Left cardiac atrium (tissue), 4 donors: ENCODE measurements around the gene KCNQ5. TPM values are rescaled to one million over a fixed set of nuclear protein-coding genes. Genes with fewer than 3 reads are reported as not detected.
"Not testable (repeated sequence)": the region's sequence is repeated elsewhere in the genome, so short reads cannot be mapped to it uniquely, and the experiment has no call there.

ENCODE experiments used
- ATAC-seq, 2 donors: fragments of 200-7000 bp; cut with Tn5 transposase; one replicate each; pipeline ENCODE4 v1.9.1; 2020; ENCODE audit warnings: mild to moderate bottlenecking in 2 of 2, moderate library complexity in 2 of 2
- DNase-seq: peaks from one replicate; pipeline ENCODE4 v3.0.0-alpha.2; 2020
- intact Hi-C, 2 donors: fragments of 100-400 bp; cut with DNase I; formaldehyde crosslinking; loops; one replicate each; pipeline versions ENCODE4 v1.14.1 to v1.15.1; 2022 to 2023
- long read RNA-seq: library from polyadenylated mRNA; unstranded; transcript quantifications from one replicate; pipeline ENCODE4 v2.0.0, GENCODE V29; 2021
- total RNA-seq, 2 donors: library from RNA; stranded (reverse); fragmentation: NEBNext Ultra II Directional; extraction: Animal tissue kit (Norgen Biotek cat#: 25700); gene quantifications; one replicate each; pipeline ENCODE4 v1.2.1, GENCODE V29; 2021
- donor health status: DM: no; HTN: yes; CAD: no.
- donor health status: DM: no; HTN: yes; CAD: no; lungs with severe emphysema.
- donor health status: DM: yes; HTN: yes; CAD: no.
- donor health status: Dilated cardiomyopathy.

The KCNQ5 gene
- under 1 TPM; 0.16 to 0.44 TPM for total RNA-seq
- long read RNA-seq: 0 reads

- ATAC-seq (peak; percentile 27 to 41), DNase-seq (no peak)
- intact Hi-C loops: loop anchor here in 1 of 2 donors (10.0 kb wide), 1 partner anchor 563 kb away; no protein-coding TSS in a partner anchor
Observed at GRCh38 chr6:72621291-72622093, at the start of gene KCNQ5. Gene KCNQ5 (plus strand): TSS chr6:72622064.

GRCh38 chr6:72579865-72580264, 42.0 kb upstream of the KCNQ5 start:
- intact Hi-C loops: no loop called here
- no peak for DNase-seq
- ATAC-seq: no peak

- peak in 1 of 2 donors; percentile 68 for ATAC-seq
- intact Hi-C loops: no loop called here
- no peak for DNase-seq
Observed at GRCh38 chr6:72580281-72580940, 41.5 kb upstream of the KCNQ5 start.

GRCh38 chr6:72580950-72581349, 40.9 kb upstream of the KCNQ5 start:
- DNase-seq, ATAC-seq, intact Hi-C loops: not testable (repeated sequence)

GRCh38 chr6:72588155-72588554, 33.7 kb upstream of the KCNQ5 start:
- intact Hi-C loops: no loop called here
- ATAC-seq: no peak
- no peak for DNase-seq

- intact Hi-C loops: no loop called here
Observed at GRCh38 chr6:72589096-72589495, 32.8 kb upstream of the KCNQ5 start.

GRCh38 chr6:72595812-72596211, 26.1 kb upstream of the KCNQ5 start:
- no peak for DNase-seq
- intact Hi-C loops: no loop called here
- ATAC-seq: no peak

More at GRCh38 chr6:72589096-72589495, 32.8 kb upstream of the KCNQ5 start:
- ATAC-seq (no peak), DNase-seq (no peak)

- no peak for DNase-seq
- intact Hi-C loops: loop anchor here (5.0 to 10.0 kb wide), 3 partner anchors 202 to 518 kb away; no protein-coding TSS in a partner anchor
- no peak for ATAC-seq
Observed at GRCh38 chr6:72616406-72617015, 5.4 kb upstream of the KCNQ5 start.

- ATAC-seq (no peak), DNase-seq (no peak)
- intact Hi-C loops: loop anchor here (5.0 to 10.0 kb wide), 3 partner anchors 203 to 517 kb away; no protein-coding TSS in a partner anchor
Observed at GRCh38 chr6:72617721-72618120, 4.1 kb upstream of the KCNQ5 start.

- ATAC-seq: peak; percentile 66 to 70
- peak; percentile 35 for DNase-seq
- intact Hi-C loops: loop anchor here (5.0 to 10.0 kb wide), 4 partner anchors 205 to 565 kb away; no protein-coding TSS in a partner anchor
Observed at GRCh38 chr6:72619883-72620696, 1.8 kb upstream of the KCNQ5 start.

- intact Hi-C loops: loop anchor here in 1 of 2 donors (10.0 kb wide), 1 partner anchor 564 kb away; no protein-coding TSS in a partner anchor
- ATAC-seq: no peak
Observed at GRCh38 chr6:72620871-72621290, 983 bp upstream of the KCNQ5 start.

GRCh38 chr6:72622094-72622940, 453 bp downstream of the KCNQ5 start:
- intact Hi-C loops: loop anchor here in 1 of 2 donors (10.0 kb wide), 1 partner anchor 562 kb away; no protein-coding TSS in a partner anchor
- DNase-seq: peak; percentile 35

More at GRCh38 chr6:72620871-72621290, 983 bp upstream of the KCNQ5 start:
- DNase-seq: no peak

GRCh38 chr6:72623808-72624207, 1.9 kb downstream of the KCNQ5 start:
- ATAC-seq: no peak
- intact Hi-C loops: loop anchor here in 1 of 2 donors (10.0 kb wide), 1 partner anchor 561 kb away; no protein-coding TSS in a partner anchor
- no peak for DNase-seq

More at GRCh38 chr6:72622094-72622940, 453 bp downstream of the KCNQ5 start:
- ATAC-seq: peak; percentile 63 to 66

- DNase-seq (no peak), ATAC-seq (no peak)
- intact Hi-C loops: loop anchor here in 1 of 2 donors (10.0 kb wide), 1 partner anchor 560 kb away; no protein-coding TSS in a partner anchor
Observed at GRCh38 chr6:72624557-72625160, 2.8 kb downstream of the KCNQ5 start.

GRCh38 chr6:72626126-72626525, 4.3 kb downstream of the KCNQ5 start:
- intact Hi-C loops: loop anchor here in 1 of 2 donors (10.0 kb wide), 1 partner anchor 559 kb away; no protein-coding TSS in a partner anchor
- ATAC-seq (no peak), DNase-seq (no peak)

- ATAC-seq (no peak), DNase-seq (no peak)
- intact Hi-C loops: loop anchor here in 1 of 2 donors (10.0 kb wide), 1 partner anchor 557 kb away; no protein-coding TSS in a partner anchor
Observed at GRCh38 chr6:72627539-72627938, 5.7 kb downstream of the KCNQ5 start.

- DNase-seq (no peak), ATAC-seq (no peak)
- intact Hi-C loops: no loop called here
Observed at GRCh38 chr6:72631480-72631879, 9.6 kb downstream of the KCNQ5 start.
